Measurements from ENCODE around the gene CFAP46.

CFAP46 gene

GRCh38 chr10:132813001-132813401 is 129.4 kb downstream of the CFAP46 start:
- DNase-seq (ENCODE audit: insufficient read length, low spot score), result no peak
- no peak for FAIRE-seq

DNA sequence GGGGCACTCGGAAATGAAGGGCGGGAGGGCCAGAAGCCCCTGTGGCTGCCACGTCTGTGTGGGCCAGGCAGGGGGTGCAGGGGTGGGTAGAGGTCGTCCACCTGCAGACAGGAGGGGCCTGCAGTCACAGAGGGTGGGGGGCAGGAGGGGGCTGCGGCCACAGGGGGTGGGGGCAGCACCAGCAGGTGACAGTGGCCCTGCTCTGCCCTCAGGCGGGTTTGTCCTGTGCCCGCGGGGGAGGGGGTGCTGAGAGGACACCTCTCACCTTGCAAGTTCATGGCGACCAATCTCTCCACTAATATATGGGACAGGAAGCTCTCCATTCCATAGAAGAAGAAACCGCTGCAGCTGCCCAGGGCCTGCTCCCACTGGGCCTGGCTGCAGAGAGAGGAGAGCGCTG is 129.8 kb downstream of the CFAP46 start:
- DNase-seq (ENCODE audit: insufficient read length, low spot score), result no peak

GRCh38 chr10:132811891-132812481 is 130.4 kb downstream of the CFAP46 start:
- DNase-seq (ENCODE audit: insufficient read length, low spot score) (no peak), FAIRE-seq (no peak)

More for the DNA sequence above, 129.8 kb downstream of the CFAP46 start:
- no peak for FAIRE-seq

- FAIRE-seq (no peak), DNase-seq (ENCODE audit: insufficient read length, low spot score) (no peak)
These were observed 131.3 kb downstream of the CFAP46 start for GRCh38 chr10:132810807-132811700.

GRCh38 chr10:132810141-132810806 is 132.1 kb downstream of the CFAP46 start:
- DNase-seq (ENCODE audit: insufficient read length, low spot score) (no peak), FAIRE-seq (no peak)

GRCh38 chr10:132809232-132810140 is 132.9 kb downstream of the CFAP46 start:
- DNase-seq (ENCODE audit: insufficient read length, low spot score) (no peak), FAIRE-seq (no peak)

DNA sequence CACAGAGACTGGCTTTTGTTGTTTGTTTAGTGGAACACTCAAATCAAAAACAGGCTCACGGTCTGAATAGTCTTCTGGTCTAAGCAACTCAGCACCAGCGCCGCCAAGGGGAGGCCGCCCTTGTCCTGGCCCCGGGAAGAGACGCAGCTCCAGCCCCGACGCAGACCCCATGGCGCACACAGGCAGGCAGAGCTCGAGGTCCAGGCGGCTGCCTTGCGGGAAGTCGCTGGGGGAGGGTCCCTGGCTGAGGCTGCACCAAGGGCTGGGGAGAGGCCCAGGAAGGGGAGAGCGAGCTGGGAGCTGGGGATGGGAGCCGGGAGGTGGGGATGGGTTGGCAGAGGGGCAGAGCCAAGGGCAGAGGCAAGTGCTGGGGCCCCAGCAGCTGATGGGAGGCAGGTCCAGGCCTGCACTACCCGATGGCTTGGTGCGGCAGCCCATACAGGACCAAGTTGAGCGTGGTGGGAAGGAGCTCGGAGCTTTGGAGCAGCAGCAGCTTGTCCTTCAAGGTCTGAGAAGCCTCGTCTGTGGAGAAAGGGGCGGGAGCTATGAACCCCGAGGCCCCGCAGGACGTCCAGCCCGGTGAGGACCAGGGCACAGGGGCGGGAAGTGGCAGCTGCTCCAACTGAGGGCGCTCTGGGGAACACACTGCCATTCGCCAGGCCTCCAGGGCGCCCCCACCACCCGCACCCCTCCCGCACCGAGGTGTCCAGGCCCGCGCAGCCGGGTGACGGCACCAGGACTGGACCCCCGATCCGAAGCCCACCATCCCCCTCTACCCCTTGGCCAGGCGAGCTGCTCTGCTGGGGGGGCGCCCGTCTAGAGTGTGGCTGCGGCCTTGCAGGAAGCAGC is 133.8 kb downstream of the CFAP46 start:
- DNase-seq (ENCODE audit: insufficient read length, low spot score) (no peak), FAIRE-seq (no peak)

DNA sequence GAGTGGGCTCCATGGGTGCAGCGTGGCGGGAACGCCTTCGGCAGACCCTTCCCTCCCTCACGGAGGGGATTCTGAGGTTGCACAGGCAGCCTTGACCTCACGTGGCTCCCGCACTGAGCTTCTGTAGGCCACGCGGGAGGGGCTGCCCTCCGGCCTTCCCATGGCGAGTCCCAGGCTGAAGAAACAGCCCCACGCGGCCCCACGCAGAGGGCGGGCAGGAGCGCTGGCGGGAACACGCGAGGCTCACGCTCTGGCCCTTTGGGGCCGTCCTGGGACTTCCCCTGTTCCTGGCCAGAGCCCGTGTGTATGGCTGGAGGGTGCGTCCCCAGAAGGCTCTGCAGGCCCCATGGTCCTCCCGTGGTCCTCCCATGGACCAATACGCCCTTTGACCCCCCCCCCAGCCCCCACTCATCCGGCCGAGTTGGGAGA is 134.7 kb downstream of the CFAP46 start:
- FAIRE-seq (no peak), DNase-seq (ENCODE audit: insufficient read length, low spot score) (no peak)

GRCh38 chr10:132806561-132807003 is 135.8 kb downstream of the CFAP46 start:
- DNase-seq (ENCODE audit: insufficient read length, low spot score) (no peak), FAIRE-seq (no peak)

GRCh38 chr10:132806110-132806509 is 136.3 kb downstream of the CFAP46 start:
- FAIRE-seq, result no peak
- DNase-seq (ENCODE audit: insufficient read length, low spot score), result no peak

DNA sequence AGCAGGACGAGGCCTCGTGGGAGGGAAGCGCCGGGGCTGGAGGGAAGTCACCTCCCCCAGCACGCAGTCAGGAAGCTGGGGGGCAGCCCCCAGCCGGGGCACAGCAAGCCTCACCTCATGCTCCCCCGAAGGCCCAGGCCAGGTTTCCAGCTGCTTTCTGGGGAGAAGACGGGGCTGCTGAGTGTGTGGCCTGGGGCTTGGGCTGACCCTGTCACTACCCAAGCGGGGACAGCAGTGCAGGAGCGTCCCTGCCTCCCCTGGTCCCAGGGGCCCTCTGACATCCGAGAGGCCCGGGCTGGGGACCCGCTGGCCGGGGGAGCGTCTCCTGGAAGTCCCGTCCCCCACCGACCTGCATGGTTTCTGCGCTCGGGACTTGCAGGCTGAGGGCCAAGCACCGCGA is 136.8 kb downstream of the CFAP46 start:
- no peak for FAIRE-seq

GRCh38 chr10:132804785-132805426 is 137.5 kb downstream of the CFAP46 start:
- FAIRE-seq, result no peak
- no peak for DNase-seq (ENCODE audit: insufficient read length, low spot score)

More for the DNA sequence above, 136.8 kb downstream of the CFAP46 start:
- DNase-seq (ENCODE audit: insufficient read length, low spot score), result no peak

- FAIRE-seq (no peak), DNase-seq (ENCODE audit: insufficient read length, low spot score) (no peak)
These were observed 138.1 kb downstream of the CFAP46 start for GRCh38 chr10:132804287-132804686.

DNA sequence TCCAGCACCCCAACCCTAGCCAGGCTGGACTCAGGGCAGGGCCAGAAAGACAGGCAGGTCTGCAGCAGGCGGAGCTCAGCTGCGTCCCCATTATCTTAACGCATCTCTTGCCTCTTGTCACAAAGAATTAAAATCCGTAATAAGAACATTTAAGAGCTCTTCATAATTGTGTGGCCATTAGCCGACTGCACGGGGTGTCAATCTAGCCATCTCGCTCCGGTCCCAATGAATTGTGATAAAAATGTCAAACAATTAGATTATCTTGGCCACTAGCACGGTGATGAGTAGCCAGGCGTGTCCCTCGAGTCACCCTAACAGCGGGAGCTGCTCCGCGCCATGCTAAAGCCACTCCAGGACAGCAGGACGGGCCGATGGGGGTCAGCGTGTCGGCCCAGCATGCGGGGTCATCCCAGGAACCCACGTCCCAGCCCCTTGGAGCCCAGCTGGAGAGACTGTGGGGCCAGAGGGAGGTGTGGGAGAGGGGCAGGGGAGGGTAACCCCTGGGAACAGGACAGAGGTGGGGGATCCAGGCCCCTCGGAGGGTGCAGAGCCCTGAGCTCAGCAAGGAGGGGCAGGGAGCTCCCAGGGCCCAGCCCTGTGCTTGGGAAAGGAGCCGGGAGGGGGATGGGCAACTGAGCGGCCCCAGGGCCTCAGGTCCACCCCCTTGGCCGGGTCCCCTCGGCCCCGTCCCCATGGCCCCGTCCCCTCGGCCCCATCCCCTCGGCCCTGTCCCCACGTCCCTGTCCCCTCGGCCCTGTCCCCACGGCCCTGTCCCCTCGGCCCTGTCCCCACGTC is 138.8 kb downstream of the CFAP46 start:
- DNase-seq (ENCODE audit: insufficient read length, low spot score) (no peak), FAIRE-seq (no peak)

- no peak for DNase-seq (ENCODE audit: insufficient read length, low spot score)
These were observed 139.6 kb downstream of the CFAP46 start for GRCh38 chr10:132802694-132803320.

DNA sequence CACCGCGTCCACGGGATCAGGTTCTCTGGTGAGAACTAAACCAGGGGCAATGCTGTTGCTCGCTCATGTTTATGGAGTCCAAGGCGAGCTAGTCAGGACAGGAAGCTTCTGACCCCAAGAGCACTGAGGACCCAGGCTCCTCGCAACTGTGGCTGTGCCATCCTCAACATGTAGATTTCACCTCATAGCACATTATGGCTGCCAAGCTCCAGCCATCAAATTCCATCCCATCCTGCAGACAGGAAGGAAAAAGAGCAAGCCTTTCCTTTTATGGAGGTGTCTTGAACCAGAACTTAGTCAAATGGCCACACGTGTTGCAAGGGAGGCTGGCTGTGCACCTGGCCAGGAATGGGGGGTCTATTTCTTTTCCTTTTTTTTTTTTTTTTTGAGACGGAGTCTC is 140.3 kb downstream of the CFAP46 start:
- no peak for FAIRE-seq
- no peak for DNase-seq (ENCODE audit: insufficient read length, low spot score)

More at GRCh38 chr10:132802694-132803320, 139.6 kb downstream of the CFAP46 start:
- FAIRE-seq, result no peak

GRCh38 chr10:132799865-132800264 is 142.5 kb downstream of the CFAP46 start:
- DNase-seq (ENCODE audit: insufficient read length, low spot score), result no peak
- FAIRE-seq, result no peak

DNA sequence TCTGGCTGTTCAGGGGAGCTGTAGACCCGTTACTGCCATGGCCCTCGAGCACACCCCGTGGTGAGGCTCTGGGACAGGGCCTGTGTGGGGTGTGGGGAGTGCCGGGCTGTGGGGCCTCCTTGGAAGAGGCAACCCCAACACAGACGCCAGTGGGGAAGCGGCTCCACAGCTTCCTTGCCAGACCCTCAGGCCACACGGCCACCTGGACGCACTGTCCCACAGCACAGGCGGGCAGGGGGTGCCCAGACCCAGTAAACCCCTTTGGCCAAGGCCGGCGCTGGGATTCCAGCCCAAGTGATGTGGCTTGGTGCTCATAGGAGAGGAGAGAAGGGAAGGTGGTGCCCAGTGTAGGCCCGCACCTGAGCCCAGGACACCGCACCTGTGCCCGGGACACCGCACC is 143.5 kb downstream of the CFAP46 start:
- DNase-seq (ENCODE audit: insufficient read length, low spot score) (no peak), FAIRE-seq (no peak)

Measured in HTR-8/SVneo (cell line).